ENCODE results near the gene CHST9. TPM values are rescaled to one million over a fixed set of nuclear protein-coding genes. Genes with fewer than 3 reads are reported as not detected.

The CHST9 gene
- total RNA-seq, 1 experiment from 2014 or later = 19.2 TPM

- POLR2A ChIA-PET = no interaction called here
Observed at GRCh38 chr18:27004056-27004829, 180.9 kb downstream of the CHST9 start.

More at GRCh38 chr18:27004056-27004829, 180.9 kb downstream of the CHST9 start:
- peaks cover 16% of the 10 kb centered on the region for H3K4me1 Mint-ChIP-seq
- H3K36me3 Mint-ChIP-seq = no peaks in the 10 kb centered on the region
- no peak for ATAC-seq
- H3K9me3 Mint-ChIP-seq = no peaks in the 10 kb centered on the region
- TF ChIP-seq ZNF263 (CRISPR knock-in tag; IDR thresholded peaks at IDR 0.05; ENCODE audit: low read depth) = no peak
- TF ChIP-seq ZNF423 (CRISPR knock-in tag; IDR thresholded peaks at IDR 0.05) = no peak
- TF ChIP-seq ZBTB21 (CRISPR knock-in tag; IDR thresholded peaks at IDR 0.05; ENCODE audit: borderline replicate concordance) = no peak
- TF ChIP-seq ZNF232 (CRISPR knock-in tag; IDR thresholded peaks at IDR 0.05) = no peak
- no peak for TF ChIP-seq CREM (CRISPR knock-in tag; IDR thresholded peaks at IDR 0.05)
- no peak for TF ChIP-seq PRDM15 (CRISPR knock-in tag; IDR thresholded peaks at IDR 0.05)
- no peak for TF ChIP-seq FOXJ3 (CRISPR knock-in tag; IDR thresholded peaks at IDR 0.05; ENCODE audit: borderline replicate concordance)
- TF ChIP-seq FOXK1 (CRISPR knock-in tag; IDR thresholded peaks at IDR 0.05) = no peak
- TF ChIP-seq NR1H2 (CRISPR knock-in tag; IDR thresholded peaks at IDR 0.05) = no peak
- no peak for TF ChIP-seq FOXP1 (CRISPR knock-in tag; IDR thresholded peaks at IDR 0.05; ENCODE audit: borderline replicate concordance)
- no peak for TF ChIP-seq GTF2I (CRISPR knock-in tag; conservative IDR thresholded peaks at IDR 0.05)
- TF ChIP-seq GRHL2 (CRISPR knock-in tag; IDR thresholded peaks at IDR 0.05; ENCODE audit: insufficient replicate concordance, severe bottlenecking) = no peak
- TF ChIP-seq, protein P1, sequence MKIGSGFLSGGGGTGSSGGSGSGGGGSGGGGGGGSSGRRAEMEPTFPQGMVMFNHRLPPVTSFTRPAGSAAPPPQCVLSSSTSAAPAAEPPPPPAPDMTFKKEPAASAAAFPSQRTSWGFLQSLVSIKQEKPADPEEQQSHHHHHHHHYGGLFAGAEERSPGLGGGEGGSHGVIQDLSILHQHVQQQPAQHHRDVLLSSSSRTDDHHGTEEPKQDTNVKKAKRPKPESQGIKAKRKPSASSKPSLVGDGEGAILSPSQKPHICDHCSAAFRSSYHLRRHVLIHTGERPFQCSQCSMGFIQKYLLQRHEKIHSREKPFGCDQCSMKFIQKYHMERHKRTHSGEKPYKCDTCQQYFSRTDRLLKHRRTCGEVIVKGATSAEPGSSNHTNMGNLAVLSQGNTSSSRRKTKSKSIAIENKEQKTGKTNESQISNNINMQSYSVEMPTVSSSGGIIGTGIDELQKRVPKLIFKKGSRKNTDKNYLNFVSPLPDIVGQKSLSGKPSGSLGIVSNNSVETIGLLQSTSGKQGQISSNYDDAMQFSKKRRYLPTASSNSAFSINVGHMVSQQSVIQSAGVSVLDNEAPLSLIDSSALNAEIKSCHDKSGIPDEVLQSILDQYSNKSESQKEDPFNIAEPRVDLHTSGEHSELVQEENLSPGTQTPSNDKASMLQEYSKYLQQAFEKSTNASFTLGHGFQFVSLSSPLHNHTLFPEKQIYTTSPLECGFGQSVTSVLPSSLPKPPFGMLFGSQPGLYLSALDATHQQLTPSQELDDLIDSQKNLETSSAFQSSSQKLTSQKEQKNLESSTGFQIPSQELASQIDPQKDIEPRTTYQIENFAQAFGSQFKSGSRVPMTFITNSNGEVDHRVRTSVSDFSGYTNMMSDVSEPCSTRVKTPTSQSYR (CRISPR knock-in tag; IDR thresholded peaks at IDR 0.05) = no peak
- no peak for TF ChIP-seq JUN (CRISPR knock-in tag; IDR thresholded peaks at IDR 0.05)
- TF ChIP-seq, protein P2, sequence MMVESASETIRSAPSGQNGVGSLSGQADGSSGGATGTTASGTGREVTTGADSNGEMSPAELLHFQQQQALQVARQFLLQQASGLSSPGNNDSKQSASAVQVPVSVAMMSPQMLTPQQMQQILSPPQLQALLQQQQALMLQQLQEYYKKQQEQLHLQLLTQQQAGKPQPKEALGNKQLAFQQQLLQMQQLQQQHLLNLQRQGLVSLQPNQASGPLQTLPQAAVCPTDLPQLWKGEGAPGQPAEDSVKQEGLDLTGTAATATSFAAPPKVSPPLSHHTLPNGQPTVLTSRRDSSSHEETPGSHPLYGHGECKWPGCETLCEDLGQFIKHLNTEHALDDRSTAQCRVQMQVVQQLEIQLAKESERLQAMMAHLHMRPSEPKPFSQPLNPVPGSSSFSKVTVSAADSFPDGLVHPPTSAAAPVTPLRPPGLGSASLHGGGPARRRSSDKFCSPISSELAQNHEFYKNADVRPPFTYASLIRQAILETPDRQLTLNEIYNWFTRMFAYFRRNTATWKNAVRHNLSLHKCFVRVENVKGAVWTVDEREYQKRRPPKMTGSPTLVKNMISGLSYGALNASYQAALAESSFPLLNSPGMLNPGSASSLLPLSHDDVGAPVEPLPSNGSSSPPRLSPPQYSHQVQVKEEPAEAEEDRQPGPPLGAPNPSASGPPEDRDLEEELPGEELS (CRISPR knock-in tag; IDR thresholded peaks at IDR 0.05) = no peak
- TF ChIP-seq, protein P3, sequence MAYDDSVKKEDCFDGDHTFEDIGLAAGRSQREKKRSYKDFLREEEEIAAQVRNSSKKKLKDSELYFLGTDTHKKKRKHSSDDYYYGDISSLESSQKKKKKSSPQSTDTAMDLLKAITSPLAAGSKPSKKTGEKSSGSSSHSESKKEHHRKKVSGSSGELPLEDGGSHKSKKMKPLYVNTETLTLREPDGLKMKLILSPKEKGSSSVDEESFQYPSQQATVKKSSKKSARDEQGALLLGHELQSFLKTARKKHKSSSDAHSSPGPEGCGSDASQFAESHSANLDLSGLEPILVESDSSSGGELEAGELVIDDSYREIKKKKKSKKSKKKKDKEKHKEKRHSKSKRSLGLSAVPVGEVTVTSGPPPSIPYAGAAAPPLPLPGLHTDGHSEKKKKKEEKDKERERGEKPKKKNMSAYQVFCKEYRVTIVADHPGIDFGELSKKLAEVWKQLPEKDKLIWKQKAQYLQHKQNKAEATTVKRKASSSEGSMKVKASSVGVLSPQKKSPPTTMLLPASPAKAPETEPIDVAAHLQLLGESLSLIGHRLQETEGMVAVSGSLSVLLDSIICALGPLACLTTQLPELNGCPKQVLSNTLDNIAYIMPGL (CRISPR knock-in tag; IDR thresholded peaks at IDR 0.05) = no peak
- TF ChIP-seq, protein P4, sequence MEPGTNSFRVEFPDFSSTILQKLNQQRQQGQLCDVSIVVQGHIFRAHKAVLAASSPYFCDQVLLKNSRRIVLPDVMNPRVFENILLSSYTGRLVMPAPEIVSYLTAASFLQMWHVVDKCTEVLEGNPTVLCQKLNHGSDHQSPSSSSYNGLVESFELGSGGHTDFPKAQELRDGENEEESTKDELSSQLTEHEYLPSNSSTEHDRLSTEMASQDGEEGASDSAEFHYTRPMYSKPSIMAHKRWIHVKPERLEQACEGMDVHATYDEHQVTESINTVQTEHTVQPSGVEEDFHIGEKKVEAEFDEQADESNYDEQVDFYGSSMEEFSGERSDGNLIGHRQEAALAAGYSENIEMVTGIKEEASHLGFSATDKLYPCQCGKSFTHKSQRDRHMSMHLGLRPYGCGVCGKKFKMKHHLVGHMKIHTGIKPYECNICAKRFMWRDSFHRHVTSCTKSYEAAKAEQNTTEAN (CRISPR knock-in tag; IDR thresholded peaks at IDR 0.05) = no peak
- TF ChIP-seq, protein P5, sequence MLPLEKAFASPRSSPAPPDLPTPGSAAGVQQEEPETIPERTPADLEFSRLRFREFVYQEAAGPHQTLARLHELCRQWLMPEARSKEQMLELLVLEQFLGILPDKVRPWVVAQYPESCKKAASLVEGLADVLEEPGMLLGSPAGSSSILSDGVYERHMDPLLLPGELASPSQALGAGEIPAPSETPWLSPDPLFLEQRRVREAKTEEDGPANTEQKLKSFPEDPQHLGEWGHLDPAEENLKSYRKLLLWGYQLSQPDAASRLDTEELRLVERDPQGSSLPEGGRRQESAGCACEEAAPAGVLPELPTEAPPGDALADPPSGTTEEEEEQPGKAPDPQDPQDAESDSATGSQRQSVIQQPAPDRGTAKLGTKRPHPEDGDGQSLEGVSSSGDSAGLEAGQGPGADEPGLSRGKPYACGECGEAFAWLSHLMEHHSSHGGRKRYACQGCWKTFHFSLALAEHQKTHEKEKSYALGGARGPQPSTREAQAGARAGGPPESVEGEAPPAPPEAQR (CRISPR knock-in tag; IDR thresholded peaks at IDR 0.05) = no peak
- no peak for TF ChIP-seq OVOL2 (CRISPR knock-in tag; IDR thresholded peaks at IDR 0.05; ENCODE audit: borderline replicate concordance)
- TF ChIP-seq ATF1 (CRISPR knock-in tag; IDR thresholded peaks at IDR 0.05) = no peak
- no peaks in the 10 kb centered on the region for H3K27me3 Mint-ChIP-seq (ENCODE audit: low read depth)
- CTCF ChIA-PET = no interaction called here
- no peak overlapping the region for H3K27ac Mint-ChIP-seq
- H3K4me3 Mint-ChIP-seq = no peak overlapping the region
- no peak for DNase-seq (ENCODE audit: low spot score)

Data from WTC11 (cell line).